Ramos (cell line): ENCODE measurements around the gene GOLIM4.

Experiments
- in situ Hi-C: fragments of 300-500 bp; cut with MboI; formaldehyde crosslinking; loops from one replicate; pipeline ENCODE4 v1.14.3; 2022; ENCODE audit warnings: low sequenced_read_pairs; ENCODE audit not compliant: unreplicated experiment

The GOLIM4 gene

DNA sequence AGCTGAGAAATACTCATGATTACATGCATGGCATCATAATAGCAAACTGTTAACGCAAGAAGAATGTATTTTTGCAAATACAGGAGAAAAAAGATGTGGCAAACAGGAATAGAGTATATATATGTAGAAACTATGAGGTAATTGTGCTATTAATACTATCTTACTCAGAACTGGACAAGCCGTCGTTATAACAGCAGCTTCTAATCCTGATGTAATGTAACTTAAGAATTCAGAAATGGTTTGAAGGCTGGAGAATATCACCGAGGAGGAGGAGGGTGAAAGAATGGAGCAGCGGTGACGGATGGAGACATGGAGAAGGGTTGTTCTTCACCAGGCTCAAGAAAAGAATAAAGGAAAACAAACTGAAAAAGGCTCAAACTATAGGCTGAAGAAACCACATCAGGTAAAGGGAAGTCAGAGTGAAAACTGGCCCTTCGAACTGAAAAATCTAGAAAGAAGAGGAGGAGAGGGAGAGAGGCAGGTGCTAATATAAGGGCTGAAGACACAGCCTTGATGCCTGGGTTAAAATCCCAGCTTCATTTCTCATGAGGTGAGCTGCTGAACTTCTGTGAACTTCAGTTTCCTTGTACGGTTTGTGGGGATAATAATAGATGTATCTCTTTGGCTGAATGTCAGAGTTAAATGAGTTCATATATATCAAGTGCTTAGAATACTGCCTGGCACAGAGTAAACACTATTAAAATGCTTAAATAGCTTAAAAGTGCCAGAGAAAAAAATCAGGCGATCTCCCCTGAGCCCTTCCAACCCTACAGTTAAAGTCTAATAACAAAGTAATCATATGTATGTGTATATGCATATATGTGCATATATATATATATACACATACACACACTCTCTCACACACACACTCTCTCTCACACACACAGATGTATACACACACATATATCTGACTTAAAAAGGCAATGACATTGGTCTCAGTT, 43.9 kb downstream of the GOLIM4 start:
- in situ Hi-C loops = no loop called here

DNA sequence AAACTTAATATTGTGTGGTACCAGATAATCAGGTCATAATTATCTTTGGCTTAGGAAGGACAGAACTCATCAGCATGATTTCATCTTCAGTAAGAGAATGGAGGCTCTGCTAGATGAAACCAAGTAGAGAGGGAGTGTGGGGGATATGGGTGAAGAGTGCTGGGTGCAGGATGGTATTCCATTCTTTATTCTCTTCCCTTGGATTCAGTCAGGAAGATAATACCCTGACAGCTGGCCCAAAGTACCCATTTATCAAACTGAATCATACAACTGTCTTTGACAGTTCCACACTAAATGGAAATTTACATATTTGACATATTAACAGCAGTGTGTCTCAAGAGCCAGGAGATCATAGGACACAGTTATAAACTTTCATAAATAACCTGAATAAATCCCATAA, 44.7 kb downstream of the GOLIM4 start:
- in situ Hi-C loops = no loop called here

DNA sequence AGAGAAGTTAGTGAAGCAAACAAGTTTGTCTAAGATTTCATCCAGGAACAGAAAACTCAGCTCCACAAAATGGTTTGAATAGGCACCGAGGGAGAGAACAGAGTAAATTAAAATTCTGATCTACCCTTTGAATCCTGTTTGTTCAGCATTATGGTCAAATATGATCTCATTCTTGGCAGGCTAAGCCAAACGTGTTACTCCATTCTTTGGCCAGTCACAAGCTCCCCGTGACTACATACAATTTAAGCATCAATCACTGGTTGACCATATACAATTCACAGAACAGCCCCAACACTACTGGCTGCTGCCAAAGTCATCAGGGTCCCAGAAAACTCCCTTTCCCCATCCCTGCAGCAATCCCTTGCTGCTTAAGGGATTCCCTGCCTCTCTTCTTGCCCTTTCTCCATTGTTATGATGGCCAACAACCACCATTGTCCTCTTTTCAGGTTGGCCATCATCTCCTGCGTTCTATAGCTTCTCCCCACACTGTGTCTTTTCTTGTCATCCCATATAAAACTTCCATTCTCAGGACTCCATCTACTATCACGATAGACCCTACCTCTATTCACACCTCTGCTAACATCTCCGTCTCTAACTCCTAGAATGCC, 46.3 kb downstream of the GOLIM4 start:
- in situ Hi-C loops = loop anchor here (5.0 kb wide), 1 partner anchor 113 kb away; no protein-coding TSS in a partner anchor

DNA sequence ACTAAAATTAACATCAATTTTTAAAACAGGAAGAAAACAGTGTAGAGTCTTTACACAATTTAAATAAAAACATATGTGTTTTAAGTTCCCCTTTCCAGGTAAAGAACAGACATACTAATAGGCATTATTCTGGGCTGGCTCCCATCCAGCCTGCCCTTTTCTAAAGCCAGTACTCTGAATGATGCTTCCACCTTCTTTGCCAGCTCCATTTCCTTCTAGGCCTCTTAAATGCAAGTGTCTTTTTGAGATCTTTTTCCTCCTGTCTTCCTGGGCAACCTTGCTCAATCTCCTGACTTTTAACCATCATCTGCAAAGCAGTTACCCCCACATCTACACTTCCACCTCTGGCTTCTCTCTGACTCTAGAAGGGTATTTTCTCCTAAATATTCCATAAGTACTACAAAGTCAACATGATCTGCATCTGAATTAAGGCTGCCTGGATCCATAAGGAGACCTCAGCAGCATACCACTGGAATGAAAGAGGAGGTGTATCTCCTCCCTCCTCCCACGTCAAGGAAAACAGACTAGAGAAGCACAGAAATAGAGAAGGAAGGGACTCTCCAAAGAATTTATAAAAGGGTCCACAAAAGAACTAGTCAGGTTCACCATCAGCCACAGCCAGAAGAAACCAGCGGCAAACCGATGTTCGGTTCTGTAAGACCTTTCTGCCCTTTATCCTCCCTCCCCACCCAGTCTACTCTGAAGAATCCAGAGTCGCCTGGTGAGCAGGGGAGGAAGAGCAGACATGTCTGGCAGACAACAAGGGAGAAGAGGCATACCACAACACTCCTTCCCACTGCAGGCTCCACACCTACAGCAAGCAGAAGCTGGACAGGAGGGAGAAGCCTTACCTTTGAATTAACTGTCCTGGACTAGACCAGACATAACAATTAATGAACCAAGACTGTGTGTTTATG, 47.1 kb downstream of the GOLIM4 start:
- in situ Hi-C loops = loop anchor here (5.0 kb wide), 1 partner anchor 114 kb away; no protein-coding TSS in a partner anchor

DNA sequence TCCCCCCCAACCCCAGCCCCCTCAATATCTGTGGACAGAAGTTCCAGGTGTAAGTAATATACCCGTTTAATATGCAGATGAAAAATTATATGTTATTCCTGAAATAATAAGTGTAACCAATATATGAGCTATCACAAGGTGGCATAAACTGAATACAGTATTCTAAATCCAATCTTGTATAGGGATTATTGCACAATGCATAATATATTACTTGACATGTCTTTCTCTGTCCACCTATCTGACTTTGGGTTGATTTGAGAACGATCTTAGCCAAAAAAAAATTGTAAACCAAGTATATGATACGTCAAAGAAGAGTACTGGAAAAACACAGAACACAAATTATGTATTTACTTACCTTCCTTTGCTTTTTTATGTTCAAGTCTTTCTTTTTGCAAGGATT, 47.8 kb downstream of the GOLIM4 start:
- in situ Hi-C loops = loop anchor here (5.0 kb wide), 1 partner anchor 114 kb away; no protein-coding TSS in a partner anchor

DNA sequence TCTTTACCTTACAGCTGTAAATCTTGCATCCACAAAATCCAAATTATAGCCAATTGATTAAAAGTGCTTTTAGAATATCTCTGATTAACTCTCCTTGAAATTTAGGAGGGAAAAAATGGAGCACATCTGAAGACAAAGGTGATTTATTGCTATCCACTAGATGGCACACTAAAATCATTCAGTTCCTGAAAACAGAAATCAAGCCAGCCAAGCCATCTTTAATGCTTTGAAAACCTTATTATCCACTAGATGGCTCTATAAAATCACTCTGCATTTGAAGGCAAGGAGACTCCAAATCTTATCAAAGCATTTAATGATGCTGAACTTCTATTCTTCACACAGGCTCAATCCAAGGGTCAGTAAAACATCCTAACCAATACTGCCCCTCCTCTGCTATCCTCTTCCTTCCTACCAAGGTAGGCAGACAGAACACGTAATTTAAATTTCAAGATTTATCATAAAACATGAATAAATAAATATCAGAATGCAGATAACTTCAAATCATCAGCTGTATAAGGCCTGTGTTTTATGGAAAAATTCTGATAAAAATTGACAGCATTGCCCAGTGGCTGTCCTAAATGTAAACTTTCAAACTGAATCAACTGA, 48.4 kb downstream of the GOLIM4 start:
- in situ Hi-C loops = loop anchor here (5.0 kb wide), 1 partner anchor 115 kb away; no protein-coding TSS in a partner anchor

DNA sequence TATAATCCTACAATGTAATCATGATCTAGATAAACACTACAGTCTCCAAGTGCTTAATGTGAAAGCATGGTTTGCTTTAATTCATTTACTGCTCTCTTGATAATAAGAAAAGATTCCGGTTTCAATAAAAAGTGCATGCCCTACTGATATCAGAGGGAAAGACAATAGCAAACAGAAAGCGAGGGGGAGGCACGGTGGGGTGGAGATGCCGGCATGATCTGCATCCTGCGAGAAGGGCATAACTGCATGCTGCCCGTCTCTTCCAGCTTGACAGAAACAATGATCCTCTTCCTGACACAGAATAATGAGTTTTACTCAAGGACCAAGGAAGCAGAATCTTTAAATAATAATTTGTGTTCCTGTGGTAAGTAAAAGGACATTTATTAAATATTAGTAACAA, 51.7 kb downstream of the GOLIM4 start:
- in situ Hi-C loops = no loop called here

DNA sequence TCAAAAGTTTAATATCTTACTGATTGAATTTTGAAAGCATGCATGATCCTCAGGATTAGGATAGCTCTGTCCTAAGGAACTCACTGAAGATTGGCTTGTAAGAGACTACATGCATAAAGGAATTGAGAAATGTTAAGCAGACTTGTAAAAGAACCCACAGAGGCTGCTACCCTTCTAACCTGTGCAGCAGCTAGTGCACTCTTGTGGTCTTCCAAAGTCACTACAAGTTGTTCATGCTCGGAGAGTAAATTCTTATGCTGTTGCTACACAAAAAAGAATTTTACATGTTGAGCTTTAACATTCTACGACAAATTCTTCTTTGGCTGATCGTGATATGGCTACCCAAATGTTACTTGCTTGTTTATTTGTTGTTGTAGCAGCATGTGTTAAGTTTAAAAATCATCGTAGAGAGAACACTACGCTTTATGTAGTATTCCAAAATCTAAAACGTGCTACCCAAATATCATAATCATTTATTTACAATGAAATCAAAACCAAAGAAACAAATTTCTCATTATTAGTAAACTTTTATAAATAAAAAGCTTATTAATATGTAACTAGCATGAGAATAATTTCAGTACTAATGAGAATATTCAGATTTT, 55.0 kb downstream of the GOLIM4 start:
- in situ Hi-C loops = no loop called here

DNA sequence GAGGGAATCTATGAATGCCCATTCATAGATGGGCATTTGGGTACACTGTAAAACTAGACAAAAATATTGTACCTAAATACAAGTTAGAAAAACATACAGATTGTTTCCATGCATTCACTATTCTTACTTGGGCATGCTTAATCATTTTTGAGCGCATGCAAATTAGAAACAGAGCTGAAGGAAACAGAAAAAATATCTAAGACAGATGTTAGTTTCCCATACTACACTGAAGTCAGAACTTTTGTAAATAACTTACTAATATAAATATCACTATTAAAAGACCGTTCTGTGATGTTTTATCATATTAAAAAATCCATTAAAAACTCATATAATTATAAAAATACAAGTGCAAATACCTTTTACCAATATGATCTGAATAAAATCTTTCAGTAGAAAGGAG, 58.7 kb downstream of the GOLIM4 start:
- in situ Hi-C loops = no loop called here

DNA sequence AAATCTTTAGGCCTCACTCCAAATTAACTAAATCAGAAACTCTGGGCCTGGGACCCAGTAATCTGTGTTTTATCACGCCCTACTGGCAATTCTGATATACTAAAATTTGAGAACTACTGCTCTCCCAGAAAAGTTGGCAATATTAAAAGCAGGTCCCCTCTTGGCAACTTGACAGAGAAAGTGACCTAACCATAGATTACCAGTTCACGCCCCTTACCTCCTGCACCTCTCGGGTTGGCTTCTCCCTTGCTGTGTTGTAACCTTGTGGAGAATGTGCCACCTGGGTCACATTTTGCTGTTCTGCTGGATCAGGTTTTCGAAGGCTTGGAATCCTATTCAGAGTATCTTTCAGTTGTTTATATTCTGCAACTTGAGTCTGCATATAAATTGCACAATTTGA, 59.1 kb downstream of the GOLIM4 start:
- in situ Hi-C loops = no loop called here

DNA sequence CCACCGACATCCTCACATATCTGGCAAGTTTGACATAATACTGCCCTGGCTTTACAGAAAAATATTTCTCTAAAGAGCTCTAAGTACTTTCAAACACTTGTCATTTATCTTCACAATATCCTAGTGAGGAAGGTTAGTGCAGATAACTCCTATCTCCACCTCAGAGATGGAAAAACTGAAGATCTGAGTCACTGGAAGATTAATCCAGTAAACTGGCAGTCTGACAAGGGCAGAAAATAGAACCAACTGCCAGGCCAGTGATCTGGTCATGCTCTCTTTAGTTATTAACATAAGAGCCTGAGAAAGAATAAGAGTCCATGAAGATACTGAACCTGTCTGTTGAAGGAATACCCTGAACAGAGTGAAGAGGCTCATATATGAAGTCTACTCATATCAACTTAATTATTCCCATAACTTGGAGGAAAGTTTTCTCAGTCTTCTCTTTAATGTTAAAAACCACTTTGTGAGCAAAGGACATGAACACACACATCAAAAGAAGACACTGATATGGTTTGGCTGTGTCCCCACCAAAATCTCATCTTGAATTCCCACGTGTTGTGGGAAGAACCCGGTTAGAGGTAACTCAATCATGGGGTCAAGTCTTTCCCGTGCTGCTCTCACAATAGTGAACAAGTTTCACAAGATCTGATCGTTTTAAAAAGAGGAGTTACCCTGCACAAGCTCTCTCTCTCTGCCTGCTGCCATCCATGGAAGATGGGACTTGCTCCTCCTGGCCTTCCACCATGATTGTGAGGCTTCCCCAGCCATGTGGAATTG, 61.4 kb downstream of the GOLIM4 start:
- in situ Hi-C loops = no loop called here

DNA sequence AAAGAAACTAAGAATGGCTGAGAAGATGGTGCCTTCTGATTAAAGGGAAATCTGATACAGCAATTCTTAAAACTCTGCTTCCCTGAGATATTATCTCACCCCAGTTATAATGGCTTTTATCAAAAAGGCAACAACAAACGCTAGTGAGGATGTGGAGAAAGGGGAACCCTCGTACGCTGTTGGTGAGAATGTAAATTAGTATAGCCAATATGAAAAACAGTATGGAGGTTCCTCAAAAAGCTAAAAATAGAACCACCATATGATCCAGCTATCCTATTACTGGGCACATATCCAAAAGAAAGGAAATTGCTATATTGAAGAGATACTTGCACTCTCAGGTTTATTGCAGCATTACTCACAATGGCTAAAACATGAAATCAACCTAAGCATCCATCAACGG, 65.1 kb downstream of the GOLIM4 start:
- in situ Hi-C loops = no loop called here

DNA sequence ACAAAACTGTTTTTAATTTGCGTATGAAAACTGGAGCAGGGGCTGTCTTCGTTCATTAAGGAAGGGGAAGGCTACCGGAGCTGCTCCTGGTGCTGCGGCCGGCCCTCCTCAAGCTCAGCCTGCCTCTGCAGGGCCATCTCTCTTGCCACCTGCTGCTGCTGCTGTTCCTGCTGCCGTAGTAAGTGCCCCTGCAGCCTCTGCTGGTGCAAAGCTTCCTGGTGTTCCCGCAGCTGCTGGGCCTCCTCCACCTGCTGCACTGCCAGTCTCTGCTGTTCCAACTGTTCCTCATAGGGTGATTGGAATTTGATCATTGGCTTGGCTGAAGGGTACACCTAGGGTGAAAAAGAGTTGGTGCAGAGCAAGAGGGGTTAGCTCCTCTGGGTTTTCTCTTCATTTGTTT, 66.0 kb downstream of the GOLIM4 start:
- in situ Hi-C loops = no loop called here

DNA sequence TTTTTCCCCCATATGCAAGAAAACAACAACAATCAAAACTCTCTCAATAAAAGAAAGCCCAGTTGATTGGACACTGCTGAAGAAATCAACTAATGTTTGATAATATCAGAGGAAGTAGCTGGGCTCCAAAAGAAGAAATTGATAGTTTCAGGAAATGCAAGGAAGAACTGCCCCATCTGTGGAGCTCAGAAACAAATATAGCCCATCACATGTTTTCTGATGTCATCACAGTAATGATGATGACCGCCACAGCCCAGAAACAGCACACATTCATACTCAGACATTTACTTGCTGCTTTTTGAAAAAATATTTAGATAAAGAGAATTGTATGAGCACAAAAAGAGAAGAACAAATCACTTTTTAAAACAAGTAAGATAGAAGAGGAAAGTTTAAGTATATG, 67.6 kb downstream of the GOLIM4 start:
- in situ Hi-C loops = no loop called here

DNA sequence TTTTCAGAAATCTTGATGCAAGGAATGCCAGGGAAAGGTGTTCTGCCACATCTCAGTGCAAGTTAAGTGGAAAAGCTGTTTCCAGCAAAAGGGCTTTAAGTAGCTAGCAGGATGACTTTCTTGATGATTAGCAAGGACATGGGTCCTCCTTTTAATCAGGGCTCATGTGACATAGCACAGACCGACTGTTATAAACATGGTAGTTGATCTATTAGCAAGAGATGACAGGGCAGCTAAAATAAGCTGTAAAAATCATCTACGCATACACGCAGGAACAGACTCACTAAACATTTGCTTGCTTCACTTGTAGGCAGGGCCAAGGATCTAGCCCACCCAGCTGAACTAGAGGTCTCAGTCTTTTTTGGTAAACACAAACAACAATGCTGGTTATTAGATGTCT, 69.0 kb downstream of the GOLIM4 start:
- in situ Hi-C loops = no loop called here

DNA sequence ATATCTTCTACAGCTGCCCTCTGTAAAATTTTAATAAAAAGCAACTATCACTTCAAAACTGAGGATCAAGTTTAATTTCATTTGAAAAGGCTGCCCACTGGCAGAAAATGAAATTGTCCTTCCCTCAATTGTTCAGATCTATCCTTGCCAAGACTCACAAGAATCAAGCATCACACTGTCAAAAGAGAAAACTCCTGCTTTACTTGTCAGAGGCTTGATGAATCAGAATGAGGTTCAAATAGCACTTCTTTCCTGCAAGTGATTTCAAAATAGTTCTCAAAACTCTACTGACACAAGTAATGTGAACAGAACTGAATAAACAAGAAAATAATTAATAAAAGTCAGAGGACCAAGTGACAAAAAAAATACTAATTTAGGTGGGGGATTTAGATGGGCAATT, 70.6 kb downstream of the GOLIM4 start:
- in situ Hi-C loops = no loop called here

DNA sequence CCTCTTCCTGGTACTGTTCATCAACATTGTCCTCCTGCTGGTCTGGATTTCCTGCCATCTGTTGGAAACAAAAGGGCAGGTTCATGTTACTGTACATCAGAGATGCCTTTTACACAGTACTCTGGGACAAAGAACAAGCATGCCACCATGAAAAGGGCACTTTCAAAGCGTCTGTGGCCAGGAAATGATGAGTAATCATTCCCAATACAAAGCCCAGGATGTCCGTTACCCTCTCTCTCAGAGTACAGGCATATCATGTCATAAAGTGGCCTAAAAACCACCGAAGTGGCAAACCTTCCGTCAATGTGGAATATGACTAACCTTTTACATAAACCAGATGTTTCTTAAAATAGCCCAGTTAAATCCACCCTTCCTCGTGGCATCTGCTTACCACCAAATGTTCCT, 71.2 kb downstream of the GOLIM4 start:
- in situ Hi-C loops = no loop called here

DNA sequence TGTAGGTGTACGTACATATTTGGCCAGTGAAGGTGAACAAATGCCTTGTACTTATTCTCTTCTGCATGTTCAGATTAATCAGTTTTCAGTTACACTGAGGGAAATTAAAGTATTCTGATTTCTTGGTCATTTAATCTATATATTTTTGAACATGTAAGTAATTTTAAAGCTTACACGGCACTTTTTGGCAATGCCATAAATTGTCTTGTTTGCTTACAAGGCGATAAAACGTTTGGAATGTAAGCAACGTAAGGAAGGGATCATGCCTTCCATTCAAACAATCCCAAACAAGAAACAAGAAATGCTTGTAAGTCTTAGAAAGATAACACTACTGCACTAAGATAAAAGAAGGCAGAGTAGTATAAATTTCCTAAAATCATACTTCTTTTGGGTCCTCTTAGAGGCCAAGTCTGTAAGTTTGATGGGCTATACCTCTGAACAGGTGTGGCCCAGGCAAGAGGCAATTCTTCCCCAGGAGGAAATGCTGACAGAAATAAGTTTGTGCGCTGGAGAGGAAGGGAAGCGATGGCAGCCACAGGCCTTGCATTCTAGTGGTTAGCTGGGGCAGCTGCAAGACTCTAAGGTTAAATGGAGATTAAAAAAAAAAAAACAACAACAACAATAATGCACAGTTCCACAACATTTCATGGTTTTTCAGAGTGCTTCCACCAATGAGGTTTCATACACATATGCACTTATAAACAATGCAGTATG, 73.8 kb downstream of the GOLIM4 start:
- in situ Hi-C loops = no loop called here
